Body of pancreas (tissue), 4 donors: ENCODE data around the gene SEPTIN12. TPM values are rescaled to one million over a fixed set of nuclear protein-coding genes. Genes with fewer than 3 reads are reported as not detected.
"Not testable (repeated sequence)": the region's sequence is repeated elsewhere in the genome, so short reads cannot be mapped to it uniquely, and the experiment has no call there.

ENCODE experiments used
- ATAC-seq: fragments of 150-250 bp; one replicate; pipeline ENCODE4 v1.9.1; 2016
- DNase-seq, 4 donors: peaks; one replicate each; pipeline ENCODE4 v3.0.0-alpha.2; 2019
- H3K27ac ChIP-seq, 4 donors: fragments of 200-600 bp; sonication (generic); 1 replicate in 3 of 4; 2 replicates in 1 of 4; pipeline versions ENCODE4 v1.5.1 to v1.6.1; 2016 to 2019; ENCODE audit warnings: mild to moderate bottlenecking in 1 of 4, mixed read lengths in 1 of 4, moderate library complexity in 1 of 4
- H3K27me3 ChIP-seq, 2 donors: fragments of 200-600 bp; sonication (generic); one replicate each; pipeline ENCODE4 v1.6.0; 2016; ENCODE audit warnings: mild to moderate bottlenecking in 1 of 2
- H3K36me3 ChIP-seq, 2 donors: fragments of 200-600 bp; sonication (generic); replicated peaks in 1 of 2; 2 replicates each; pipeline ENCODE4 v1.5.1; 2016; ENCODE audit warnings: low read depth in 2 of 2; ENCODE audit not compliant: insufficient read depth in 1 of 2
- H3K4me1 ChIP-seq: fragments of 200-600 bp; sonication (generic); one replicate; pipeline ENCODE4 v1.6.0; 2016
- H3K4me3 ChIP-seq, 2 donors: fragments of 200-600 bp; sonication (generic); 1 replicate in 1 of 2; 2 replicates in 1 of 2; pipeline ENCODE4 v1.5.1; 2016 to 2019
- H3K9me3 ChIP-seq, 3 donors: fragments of 200-600 bp; sonication (generic); 1 replicate in 2 of 3; 2 replicates in 1 of 3; pipeline ENCODE4 v1.5.1; 2016
- POLR2A ChIP-seq, 3 donors: fragments of 450-650 bp; IDR thresholded peaks; one replicate each; pipeline ENCODE4 v1.6.1; 2016; ENCODE audit warnings: antibody characterized with exemption in 3 of 3, mild to moderate bottlenecking in 2 of 3
- WGBS, 2 donors: methylation state at CpG; one replicate each; pipeline ENCODE4 v1.1.5; 2017; 5-methylcytosine and 5-hydroxymethylcytosine counted together
- intact Hi-C: fragments of 100-400 bp; cut with DNase I; formaldehyde crosslinking; loops from one replicate; pipeline ENCODE4 v1.15.1; 2023
- total RNA-seq, 2 donors: library from RNA; depleted of rRNA; stranded (reverse); fragments of >200 nt; gene quantifications; one replicate each; pipeline ENCODE4 v1.1.0, GENCODE V29; 2016
- TF ChIP-seq, protein P1 (sequence below), 7 experiments: fragments of 450-650 bp in 4 of 7; fragments of 200-600 bp in 3 of 7; sonication (generic) in 3 of 7; IDR thresholded peaks; one replicate each; pipeline ENCODE4 v1.5.1; 2016 to 2019; ENCODE audit warnings: antibody characterized with exemption in 7 of 7

Gene SEPTIN12
- total RNA-seq, 2 donors from 2014 or later: not detected

DNA sequence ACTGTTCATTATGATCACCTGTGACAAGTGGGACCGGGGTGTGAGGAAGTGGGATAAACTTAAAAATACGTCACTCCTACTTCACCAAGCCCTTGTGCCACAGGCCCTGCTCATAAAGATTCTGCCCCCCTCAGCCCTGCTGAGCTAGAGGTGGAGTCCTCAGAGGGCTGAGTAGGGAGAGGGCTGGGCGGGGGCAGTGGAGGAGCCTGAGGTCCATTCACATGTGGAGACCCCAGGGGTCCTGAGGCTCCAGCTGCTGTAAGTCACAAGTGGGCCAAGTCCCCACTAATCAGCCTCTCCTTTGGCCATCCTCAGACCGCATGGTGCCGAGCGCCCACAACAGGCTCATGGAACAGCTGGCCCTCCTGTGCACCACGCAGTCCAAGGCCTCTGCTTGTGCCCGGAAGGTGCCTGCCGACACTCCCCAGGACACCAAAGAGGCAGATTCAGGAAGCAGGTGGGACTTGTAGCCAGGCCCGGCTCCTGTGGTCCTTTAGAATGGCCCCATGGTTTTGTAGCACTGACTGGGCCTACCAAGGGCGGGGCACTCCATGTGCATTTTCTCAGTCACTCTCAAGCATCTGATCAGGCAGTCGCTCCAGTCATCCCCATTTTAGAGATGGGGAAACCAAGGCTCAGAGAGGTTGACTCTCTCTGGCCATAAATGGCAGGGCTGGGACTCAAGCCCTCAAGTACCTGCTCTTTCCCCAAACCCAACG lies 43.4 kb downstream of the SEPTIN12 start:
- no peaks in the 10 kb centered on the region for H3K9me3 ChIP-seq
- DNase-seq (no peak), ATAC-seq (no peak)
- H3K4me1 ChIP-seq: peaks cover 6% of the 10 kb centered on the region
- intact Hi-C loops: no loop called here
- 56 to 71% methylated on average over 7 to 13 of the region's 13 CpGs for WGBS, 2 donors
- H3K27ac ChIP-seq: no peak overlapping the region
- no peak overlapping the region for H3K4me3 ChIP-seq
- H3K36me3 ChIP-seq: no peaks in the 10 kb centered on the region
- H3K27me3 ChIP-seq: no peaks in the 10 kb centered on the region
- TF ChIP-seq, protein P1, sequence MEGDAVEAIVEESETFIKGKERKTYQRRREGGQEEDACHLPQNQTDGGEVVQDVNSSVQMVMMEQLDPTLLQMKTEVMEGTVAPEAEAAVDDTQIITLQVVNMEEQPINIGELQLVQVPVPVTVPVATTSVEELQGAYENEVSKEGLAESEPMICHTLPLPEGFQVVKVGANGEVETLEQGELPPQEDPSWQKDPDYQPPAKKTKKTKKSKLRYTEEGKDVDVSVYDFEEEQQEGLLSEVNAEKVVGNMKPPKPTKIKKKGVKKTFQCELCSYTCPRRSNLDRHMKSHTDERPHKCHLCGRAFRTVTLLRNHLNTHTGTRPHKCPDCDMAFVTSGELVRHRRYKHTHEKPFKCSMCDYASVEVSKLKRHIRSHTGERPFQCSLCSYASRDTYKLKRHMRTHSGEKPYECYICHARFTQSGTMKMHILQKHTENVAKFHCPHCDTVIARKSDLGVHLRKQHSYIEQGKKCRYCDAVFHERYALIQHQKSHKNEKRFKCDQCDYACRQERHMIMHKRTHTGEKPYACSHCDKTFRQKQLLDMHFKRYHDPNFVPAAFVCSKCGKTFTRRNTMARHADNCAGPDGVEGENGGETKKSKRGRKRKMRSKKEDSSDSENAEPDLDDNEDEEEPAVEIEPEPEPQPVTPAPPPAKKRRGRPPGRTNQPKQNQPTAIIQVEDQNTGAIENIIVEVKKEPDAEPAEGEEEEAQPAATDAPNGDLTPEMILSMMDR (IDR thresholded peaks at IDR 0.05): no peak
- no peak for TF ChIP-seq POLR2A (IDR thresholded peaks at IDR 0.05)

DNA sequence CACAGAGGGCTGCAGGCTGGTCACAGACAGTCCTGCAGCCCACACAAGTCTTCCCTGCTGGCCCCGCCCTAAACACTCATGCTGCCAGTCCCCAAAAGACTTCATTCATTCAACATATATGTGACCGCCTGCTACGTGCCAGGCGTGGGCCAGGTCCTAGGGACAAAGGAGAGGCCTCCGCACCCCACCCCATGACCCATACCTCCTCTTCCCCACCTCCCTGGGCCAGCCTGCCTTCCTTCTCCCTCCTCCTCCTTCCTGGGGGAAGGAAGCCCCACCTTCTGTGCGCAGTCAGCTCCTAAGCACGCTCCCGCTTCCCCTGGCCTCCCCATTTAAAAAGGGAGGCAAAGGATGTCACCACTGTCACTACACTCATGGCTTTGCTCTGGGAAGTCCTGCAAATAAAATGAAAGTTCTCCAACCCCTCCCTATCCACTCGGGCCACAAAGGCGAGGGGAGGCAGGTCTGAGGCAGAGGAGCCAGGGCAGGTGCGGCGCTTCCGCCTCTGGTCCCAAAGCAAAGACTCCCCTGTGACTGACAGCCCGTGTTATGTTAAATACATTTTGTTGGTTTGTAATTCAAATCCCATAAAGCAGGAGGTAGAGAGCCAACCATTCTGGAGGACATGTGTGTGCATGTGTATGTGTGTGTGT lies 44.8 kb downstream of the SEPTIN12 start:
- Histone ChIP-seq H3K27me3 (no peaks in the 10 kb centered on the region), H3K4me3 (no peak overlapping the region), H3K4me1 (peaks cover 6% of the 10 kb centered on the region), H3K27ac (no peak overlapping the region), H3K9me3 (no peaks in the 10 kb centered on the region), H3K36me3 (no peaks in the 10 kb centered on the region)
- no peak for TF ChIP-seq POLR2A (IDR thresholded peaks at IDR 0.05)
- DNase-seq (no peak), ATAC-seq (no peak)
- WGBS, 2 donors: 37 to 38% methylated on average over 13 to 14 of the region's 14 CpGs
- intact Hi-C loops: no loop called here

DNA sequence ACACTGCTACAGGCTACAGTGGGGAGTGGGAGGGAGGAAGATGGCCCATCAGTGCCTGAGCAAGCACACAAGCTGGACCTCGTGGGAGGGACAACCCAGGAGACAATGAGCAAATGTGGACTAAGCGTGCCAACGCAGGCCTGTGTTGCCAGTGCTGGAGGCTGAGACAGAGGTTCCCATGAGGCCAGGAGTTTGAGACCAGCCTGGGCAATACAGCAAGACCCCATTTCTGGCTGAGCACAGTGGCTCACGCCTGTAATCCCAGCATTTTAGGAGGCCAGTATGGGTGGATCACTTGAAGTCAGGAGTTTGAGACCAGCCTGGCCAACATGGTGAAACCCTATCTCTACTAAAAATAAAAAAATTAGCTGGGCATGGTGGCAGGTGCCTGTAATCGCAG lies 49.8 kb downstream of the SEPTIN12 start:
- not testable (repeated sequence) for H3K4me3 ChIP-seq

DNA sequence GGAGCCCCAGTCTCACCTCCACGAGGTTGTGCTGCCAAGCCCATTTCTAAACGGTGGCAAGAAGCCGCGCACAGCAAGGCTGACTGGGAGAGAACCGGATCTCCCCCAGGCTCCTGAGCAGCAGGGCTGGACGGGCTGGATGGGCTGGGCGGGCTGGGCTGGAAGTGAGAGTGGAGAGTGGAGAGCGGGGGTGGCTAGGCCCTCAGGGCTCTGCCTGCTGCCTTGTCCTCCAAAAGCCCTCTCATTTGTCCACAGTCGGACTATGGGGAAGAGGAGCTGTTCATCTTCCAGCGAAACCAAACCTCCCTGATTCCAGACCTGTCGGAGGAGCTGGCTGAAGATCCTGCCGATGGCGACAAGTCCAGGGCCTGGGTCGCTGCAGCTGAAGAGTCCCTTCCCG lies 50.6 kb downstream of the SEPTIN12 start:
- H3K27ac ChIP-seq: no peak overlapping the region
- H3K27me3 ChIP-seq: no peaks in the 10 kb centered on the region
- intact Hi-C loops: no loop called here
- TF ChIP-seq POLR2A (IDR thresholded peaks at IDR 0.05): no peak
- TF ChIP-seq, protein P1 (IDR thresholded peaks at IDR 0.05): no peak
- H3K4me3 ChIP-seq: no peak overlapping the region
- ATAC-seq: no peak
- WGBS, 2 donors: 78 to 80% methylated on average over 8 to 15 of the region's 15 CpGs
- peaks cover 11% of the 10 kb centered on the region for H3K4me1 ChIP-seq
- no peaks in the 10 kb centered on the region for H3K36me3 ChIP-seq
- no peak for DNase-seq
- H3K9me3 ChIP-seq: no peaks in the 10 kb centered on the region

More for the DNA sequence above, 49.8 kb downstream of the SEPTIN12 start:
- ATAC-seq, H3K36me3 ChIP-seq, DNase-seq, H3K27me3 ChIP-seq, H3K27ac ChIP-seq, H3K9me3 ChIP-seq, intact Hi-C loops: not testable (repeated sequence)
- 72 to 73% methylated on average over 5 of the region's 5 CpGs for WGBS, 2 donors
- H3K4me1 ChIP-seq: peaks cover 12% of the 10 kb centered on the region

DNA sequence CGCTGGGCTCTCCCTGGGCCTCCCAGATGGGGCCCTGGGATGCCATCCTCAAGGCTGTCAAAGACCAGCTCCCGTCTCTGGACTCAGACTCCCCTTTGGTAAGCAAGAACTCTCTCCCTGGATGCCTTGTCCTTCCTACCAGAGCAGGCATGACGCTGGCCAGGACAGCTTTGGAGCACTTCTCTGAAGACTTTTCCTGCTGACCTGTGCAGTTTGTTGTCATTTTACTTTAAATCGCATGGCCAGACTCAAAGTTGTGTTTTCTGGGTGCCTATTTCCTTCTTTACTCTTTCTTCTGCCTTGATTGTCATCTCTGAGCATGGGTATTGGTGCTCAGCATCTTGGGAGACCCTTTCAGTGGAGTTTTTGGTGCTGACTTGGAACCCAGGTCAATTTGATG lies 51.6 kb downstream of the SEPTIN12 start:
- no peak for ATAC-seq
- peaks cover 11% of the 10 kb centered on the region for H3K4me1 ChIP-seq
- H3K27me3 ChIP-seq: no peaks in the 10 kb centered on the region
- TF ChIP-seq POLR2A (IDR thresholded peaks at IDR 0.05): no peak
- TF ChIP-seq, protein P1 (IDR thresholded peaks at IDR 0.05): no peak
- H3K36me3 ChIP-seq: no peaks in the 10 kb centered on the region
- H3K4me3 ChIP-seq: no peak overlapping the region
- intact Hi-C loops: no loop called here
- 90 to 96% methylated on average over 2 to 4 of the region's 4 CpGs for WGBS, 2 donors
- no peak for DNase-seq
- no peaks in the 10 kb centered on the region for H3K9me3 ChIP-seq
- no peak overlapping the region for H3K27ac ChIP-seq
